HG02798 (cell line): ENCODE results near the gene TNXB.

Experiments
- ATAC-seq: cut with Tn5 transposase; IDR thresholded peaks from one replicate; pipeline ENCODE4 v1.9.1; 2021; ENCODE audit warnings: mild to moderate bottlenecking; ENCODE audit not compliant: unreplicated experiment, poor library complexity

Gene TNXB

DNA sequence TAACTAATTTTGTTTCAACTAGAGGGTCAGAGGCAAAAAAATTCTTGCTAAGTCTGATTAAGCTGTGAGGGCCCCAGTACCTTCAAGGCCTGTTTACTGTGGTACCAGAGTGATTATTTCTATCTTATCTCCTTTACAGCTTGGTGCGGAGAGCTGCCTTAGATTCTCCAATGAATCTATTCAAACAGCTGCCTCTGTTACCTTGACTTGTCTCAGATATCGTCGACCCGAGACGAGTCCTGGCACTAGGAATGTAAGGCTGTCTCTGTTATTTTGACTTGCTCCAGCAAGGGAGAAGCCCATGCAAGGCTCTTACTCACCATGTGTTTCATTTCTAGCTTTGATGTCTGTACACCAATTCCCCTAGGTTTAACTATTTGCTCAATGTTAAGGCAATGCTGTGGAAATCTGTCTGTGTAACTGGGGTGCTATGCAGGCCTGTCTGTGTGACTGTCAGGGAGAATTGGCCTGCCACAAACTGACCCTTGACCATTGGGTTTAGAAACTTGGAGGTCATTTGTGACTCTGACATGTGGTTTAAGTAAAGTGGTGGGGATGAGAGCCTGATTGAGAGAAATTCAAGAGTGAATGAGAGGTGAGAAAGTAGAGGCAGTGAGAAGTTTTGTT lies 31.4 kb upstream of the TNXB start:
- no peak for ATAC-seq

DNA sequence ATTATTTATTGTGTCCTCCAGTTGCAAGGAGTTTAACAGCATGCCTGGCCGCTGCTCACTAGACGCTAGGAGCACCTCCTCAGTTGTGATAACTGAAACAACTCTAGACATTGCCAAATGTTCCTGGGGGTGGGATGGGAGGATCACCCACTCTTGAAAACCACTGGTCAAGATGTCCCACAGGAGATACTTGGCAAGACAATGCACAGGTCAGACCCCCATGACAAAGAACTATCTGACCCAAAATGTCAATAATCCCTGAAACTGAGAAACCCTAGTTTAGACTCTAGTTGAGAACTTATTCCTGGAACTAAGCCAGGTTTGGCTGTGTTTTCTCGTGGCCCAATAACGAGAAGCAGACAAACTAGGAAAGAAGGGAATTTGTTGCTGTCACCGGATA lies 30.5 kb upstream of the TNXB start:
- ATAC-seq, result no peak

DNA sequence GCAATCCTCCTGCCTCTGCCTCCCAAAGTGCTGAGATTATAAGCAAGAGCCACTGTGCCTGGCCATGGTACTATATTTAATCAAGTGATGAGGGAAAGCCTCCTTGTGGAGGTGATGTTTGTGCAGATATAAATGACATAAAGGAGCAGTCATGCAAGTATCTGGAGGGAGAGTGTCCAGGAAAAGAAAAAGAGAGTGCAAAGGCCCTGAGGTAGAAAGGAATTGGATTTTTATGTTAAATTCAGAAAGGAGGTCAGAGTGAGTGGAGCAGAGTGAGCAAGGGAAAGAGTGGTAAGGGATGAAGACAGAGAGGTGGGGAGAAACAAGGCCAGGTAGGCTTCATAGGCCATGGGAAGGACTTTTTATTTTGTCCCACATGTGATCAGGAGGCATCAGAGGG lies 28.3 kb upstream of the TNXB start:
- ATAC-seq, result no peak

DNA sequence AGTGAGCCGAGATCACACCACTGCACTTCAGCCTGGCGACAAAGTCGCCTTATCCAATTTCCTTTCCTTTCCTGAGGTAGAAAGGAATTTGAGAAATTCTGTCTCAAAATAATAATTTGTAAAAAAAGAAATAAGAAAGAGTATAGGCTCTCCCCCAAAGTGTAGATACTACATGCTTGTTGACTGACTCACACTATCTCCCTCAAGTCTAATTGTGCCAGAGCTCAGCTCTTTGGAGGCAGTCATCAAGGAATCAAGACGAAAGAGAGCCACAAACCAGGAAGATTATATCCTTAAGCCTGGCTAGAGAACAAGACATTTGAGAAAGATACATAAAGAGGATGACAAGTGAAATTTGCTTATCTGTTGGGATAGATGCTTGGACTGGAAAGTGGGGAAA lies 24.6 kb upstream of the TNXB start:
- ATAC-seq, result no peak

DNA sequence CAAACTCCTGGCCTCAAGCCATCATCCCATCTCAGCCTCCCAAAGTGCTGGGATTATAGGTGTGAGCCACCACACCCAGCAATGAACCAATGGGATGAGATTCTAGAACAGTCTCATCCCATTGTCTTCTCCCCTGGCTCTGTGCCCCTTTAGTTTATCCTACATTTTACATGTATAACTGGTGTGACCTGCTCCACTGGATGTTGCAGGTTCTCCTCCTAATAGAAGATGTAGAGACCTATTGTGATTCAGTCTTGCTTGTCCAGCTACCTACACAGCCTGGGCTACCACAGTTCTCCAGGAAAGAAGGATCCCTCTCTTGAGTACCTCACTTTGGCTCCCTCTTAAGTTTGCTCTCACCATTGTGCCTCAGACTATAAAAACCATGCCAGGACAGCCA lies 23.0 kb upstream of the TNXB start:
- ATAC-seq, result no peak

DNA sequence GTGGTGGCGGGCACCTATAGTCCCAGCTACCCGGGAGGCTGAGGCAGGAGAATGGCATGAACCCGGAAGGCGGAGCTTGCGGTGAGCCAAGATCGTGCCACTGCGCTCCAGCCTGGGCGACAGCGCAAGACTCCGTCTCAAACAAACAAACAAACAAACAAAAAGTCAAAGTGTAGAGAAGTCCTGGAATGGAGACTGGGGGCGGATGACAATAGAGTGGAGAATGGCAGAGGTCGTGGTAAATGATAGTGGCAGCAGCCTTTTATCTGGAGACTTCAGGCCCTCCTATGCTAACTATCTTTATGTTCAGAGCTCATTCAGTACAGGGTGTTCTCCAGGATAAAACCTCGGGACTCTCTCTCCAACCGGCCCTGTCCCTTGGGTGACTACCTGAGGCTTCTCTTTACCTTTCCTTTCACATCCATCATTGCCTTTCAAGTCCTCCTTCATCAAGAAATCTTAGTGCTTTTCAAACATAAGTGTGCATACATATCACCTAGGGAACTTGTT lies 22.4 kb upstream of the TNXB start:
- ATAC-seq, result no peak

DNA sequence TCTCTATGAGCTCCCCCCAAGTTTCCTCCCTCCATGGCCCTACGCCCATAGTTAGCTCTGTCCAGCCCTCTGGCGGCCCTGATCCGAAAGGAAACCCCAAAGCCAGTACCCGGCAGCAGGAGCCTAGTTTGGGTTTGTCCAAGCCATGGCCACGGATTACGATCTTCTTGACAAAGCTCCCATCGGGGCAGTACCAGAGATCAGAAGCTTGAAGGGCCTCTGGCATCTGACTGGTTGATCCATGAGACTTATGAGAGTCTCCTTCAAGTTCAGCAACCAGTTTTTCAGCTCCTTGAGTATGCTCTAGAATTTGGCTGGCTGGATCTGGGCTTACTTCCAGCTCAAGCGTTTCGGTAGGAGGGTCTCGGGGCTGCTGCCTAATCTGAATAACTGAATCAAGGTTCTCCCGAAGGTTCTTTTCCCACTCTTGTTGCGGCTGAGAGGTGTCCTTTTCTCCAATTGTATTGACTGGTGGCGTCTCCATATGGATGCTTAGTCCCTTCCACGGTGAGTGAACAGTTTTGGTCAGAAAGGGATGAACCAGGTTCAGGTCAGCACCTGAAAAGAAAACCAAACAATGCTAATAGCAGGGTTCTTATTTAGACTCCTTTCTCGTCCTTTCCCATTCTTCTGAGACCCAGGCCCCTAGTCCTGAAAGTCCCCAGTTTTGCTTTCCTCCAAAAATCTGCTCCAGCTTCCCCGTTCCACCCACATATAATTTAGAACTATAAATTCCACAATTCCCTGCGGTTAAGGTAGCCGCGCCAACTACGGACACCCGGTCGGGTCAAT lies 20.4 kb upstream of the TNXB start:
- no peak for ATAC-seq

DNA sequence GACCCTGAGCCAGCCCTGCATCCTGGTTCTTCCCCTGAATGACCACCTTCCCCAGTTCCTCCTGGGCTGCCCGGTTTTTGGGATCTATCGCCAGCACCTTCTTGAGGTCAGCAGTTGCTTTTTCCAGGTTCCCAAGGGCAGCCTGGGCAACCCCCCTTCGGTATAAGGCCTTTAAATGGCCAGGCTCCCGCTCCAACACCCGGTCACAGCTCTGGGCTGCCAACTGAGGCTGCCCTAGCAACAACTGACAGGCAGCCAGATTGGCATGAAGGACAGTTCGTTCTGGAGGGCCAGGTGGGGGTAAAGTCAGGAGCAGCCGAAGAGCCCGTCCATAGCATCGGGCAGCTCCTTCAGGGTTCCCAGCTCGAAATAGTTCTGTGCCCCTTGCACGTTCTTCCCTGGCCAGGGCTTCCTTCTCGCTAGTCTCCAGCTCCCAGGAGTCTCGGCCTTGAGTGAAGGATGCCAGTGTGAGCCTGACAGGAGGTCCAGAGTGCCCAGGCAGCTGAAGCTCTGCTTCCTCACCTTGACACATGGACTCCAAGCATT lies 19.7 kb upstream of the TNXB start:
- no peak for ATAC-seq

DNA sequence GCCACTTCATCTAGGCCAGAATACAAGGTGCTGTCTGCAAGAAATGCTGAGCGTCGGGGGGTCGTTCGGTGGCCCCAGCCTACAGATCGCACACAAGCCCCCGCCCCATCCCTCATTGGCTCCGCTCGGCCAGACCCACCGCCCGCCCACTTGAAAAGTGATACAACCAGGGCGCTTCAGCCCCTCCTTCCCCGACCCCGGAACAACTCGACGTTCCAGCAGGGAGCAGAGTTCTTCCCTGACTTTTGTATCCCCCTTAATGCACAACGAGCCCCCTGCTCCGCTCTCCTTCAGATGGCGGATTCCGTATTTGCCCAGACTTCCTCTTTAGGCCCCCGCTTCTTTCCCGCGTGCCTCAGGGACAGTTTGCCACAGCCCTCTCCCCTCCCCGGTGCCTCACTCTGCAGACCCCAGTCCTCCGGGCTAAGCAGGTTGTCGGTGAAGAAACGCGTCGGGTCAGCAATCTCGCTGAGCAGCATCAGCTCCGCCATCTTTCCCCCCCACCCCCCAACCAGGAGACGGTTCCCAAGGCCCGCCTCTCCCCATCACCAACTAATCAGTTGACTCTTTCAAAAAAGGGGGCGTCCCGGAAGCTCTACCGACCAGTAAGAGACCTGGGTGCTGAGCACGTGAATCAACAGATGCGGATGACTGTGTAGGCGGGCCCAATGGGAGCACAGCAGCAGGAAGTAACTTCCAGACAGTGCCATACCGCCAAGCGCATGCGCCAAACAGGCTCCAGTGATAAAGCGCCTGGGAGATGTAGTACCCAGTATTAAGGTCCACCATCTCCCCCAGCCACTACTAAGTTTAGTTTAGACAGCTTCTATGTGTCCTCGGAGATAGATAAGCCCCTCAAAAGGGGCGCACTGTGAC lies 18.8 kb upstream of the TNXB start, which contains the start of gene ATF6B:
TSS of gene ATF6B (minus strand) at position 530 of the 876 bp plus-strand sequence. CDS start at position 491, 39 bp downstream.
- peak; percentile 89 for ATAC-seq

DNA sequence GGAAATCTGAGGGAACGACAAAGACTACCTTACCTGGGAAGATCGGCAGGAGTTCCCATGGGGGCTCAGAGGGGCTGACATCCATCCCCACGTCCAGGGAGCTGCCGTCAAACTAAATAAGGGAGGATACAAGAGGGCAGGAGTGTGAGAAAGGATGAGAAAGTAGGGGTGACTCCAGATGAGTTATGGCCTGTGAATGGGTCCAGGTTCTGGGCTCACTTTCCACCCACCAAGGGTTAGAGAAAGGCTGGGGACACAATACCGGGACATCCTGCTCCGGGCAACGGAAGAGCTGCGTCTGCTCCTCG lies 18.2 kb upstream of the TNXB start:
- ATAC-seq, result no peak

DNA sequence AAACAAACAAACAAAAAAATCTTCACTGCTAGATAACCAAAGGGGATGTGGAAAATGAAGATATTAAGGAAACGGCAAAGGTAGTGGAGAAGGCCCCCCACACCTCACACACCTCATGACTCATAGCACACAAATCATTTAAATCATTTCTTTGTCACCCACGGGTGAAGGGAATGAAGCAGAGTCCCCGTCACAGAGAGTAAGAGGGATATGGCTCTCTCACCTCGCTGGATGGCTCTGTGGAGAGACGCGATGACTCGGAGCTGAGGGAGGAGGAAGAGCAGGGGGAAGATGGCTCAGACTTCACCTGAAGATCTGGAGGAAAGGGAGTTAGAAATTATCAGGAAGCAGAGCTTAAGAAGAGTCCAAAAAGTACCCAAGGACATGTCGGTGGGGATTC lies 17.7 kb upstream of the TNXB start:
- ATAC-seq, result no peak

DNA sequence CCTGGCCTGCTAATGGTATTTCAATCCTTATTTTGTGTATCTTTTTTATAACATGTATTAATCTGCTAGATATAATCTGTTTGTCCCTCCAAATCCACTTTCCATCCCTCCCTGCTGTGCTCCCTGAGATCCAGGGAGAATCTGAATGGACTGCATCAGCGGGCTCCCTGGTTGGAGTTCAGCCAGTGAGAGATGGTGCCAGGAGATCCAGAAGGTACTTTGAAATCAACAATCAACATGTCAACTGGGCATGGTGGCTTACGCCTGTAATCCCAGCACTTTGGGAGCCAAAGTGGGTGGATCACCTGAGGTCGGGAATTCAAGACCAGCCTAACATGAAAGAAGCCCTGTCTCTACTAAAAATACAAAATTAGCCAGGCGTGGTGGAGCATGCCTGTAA lies 14.5 kb upstream of the TNXB start:
- no peak for ATAC-seq

DNA sequence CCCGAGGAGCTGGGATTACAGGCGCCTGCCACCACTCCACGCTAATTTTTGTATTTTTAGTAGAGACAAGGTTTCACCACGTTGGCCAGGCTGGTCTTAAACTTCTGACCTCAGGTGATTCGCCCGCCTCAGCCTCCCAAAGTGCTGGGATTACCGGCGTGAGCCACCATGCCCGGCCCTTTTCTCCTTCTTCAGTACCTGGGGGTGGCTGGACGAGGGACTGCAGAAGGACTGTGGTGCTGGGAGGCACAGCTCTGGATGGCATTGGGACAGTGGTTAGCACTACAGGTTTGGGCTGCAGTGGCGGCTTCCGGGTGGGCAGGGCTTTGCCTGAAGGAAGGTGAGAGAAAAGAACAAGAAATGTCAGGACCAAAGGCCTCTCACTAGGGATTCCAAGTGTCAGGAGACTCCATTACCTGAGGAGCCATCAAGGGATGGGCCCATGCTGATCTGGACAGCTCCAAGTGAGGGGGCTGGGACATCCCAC lies 11.5 kb upstream of the TNXB start:
- ATAC-seq, result no peak

DNA sequence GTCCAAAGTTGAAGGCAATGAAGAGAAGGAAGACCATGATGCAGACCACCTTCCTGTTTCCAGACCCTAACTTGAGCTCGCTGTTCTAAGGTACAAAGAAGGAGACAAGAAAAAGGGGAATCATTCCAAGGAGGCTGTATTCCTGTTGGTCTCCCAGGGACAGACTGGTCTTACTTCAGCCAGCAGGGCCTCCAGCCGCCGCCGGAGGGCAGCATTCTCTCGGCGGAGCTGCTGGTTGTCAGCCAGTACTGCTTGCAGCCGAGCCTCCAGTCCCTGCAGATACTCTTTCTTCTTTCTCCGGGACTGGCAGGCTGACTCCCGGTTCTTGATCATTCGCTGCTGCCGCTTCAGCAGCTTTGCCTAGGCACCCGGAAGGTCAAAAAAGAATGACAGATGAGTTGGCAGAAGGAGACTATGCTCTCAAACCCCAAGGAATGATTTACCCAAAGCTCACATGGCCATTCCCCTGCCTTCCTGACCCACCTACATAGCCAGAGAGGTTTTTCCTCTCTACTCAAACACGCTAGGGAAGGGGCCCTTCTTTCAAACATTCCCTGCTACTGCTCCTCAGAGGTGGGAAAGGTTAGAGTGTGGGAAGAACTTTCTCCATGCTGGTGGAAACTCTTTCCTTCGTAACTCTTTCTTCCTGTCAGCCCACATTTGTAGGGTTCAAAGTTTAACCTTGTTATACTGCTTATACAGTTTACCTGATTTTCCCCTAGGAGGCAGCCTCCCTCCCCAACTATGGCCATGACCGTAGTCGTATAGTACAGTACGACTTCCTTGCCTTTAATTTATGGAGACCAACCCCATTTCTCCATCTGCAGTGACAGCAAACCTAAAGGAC lies 9.9 kb upstream of the TNXB start:
- peak; percentile 58 for ATAC-seq

DNA sequence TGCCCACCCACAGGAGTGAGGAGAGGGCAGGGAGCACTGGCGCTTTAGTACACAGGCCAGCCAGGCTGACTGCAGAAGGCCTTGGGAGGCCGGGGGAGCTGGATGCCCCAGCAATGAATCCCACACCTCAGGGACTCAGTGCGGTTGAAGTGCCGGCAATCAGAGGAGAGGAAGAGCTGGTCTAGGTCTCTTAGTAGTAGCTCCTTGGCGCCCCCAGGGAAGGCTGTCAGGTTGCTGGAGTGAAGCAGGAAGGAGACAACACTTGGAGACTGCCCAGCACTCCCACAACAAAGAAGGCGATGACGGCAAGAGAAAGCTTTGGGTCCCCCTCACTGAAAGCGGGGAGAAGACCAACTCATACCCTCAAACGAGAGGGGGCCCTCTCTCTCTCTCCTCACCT lies 8.3 kb upstream of the TNXB start:
- ATAC-seq, result no peak

DNA sequence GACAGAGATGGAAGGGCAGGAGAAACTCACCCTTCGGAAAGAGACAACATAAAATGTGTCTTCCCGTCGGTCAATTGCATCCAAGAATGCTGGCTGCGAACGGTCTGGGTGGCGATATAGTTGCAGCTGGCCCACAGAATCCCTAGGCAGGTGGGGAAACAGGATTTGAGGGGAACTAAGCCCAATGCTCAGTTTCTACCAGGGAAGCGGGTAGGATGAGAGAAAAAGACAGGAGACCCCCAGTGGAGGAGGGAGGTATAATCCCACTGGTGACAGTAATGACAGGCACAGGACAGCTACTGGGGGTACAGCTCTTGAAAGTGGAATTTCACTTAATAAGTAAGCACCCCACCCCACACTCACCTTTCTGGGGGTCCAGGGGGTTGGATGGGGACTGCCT lies 7.5 kb upstream of the TNXB start:
- ATAC-seq, result no peak

DNA sequence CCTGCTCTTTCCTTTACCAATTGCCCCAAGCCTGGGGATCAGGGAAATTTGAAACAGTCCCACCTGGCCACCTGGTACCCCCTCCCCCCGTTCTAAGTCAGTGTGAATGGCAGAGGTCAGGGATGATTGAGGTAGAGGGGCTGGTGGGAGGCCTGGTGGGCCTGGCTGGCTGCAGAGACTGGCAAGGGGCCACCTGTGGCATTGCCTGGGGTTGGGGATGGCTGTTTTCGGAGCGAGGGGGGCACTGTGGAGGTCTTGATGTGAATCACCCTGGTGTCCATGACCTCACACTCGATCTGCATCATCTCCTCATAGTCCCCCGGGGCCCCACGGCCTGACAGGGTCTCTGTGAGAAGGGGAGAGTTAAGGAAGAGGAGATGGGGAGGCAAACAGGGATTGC lies 6.5 kb upstream of the TNXB start:
- ATAC-seq, result no peak

DNA sequence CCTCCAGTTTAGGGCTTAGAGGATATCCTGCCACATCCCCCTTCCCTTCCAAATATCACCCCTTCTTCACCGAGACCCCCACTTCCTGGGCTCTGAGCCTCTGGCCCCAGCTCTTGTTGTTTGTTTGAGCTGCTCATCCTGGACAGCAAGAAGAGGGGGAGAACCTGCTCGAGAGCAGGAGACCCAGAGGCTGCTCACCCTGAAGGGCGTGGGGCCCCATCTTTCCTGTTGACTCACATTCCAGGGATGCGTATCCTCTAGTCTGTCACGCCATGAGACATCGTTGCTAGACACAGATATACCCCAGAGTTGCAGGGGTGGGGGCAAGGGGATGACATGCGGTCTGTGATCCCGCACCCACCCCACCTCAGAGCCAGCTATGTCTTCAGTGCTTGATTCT lies 5.7 kb upstream of the TNXB start:
- no peak for ATAC-seq

DNA sequence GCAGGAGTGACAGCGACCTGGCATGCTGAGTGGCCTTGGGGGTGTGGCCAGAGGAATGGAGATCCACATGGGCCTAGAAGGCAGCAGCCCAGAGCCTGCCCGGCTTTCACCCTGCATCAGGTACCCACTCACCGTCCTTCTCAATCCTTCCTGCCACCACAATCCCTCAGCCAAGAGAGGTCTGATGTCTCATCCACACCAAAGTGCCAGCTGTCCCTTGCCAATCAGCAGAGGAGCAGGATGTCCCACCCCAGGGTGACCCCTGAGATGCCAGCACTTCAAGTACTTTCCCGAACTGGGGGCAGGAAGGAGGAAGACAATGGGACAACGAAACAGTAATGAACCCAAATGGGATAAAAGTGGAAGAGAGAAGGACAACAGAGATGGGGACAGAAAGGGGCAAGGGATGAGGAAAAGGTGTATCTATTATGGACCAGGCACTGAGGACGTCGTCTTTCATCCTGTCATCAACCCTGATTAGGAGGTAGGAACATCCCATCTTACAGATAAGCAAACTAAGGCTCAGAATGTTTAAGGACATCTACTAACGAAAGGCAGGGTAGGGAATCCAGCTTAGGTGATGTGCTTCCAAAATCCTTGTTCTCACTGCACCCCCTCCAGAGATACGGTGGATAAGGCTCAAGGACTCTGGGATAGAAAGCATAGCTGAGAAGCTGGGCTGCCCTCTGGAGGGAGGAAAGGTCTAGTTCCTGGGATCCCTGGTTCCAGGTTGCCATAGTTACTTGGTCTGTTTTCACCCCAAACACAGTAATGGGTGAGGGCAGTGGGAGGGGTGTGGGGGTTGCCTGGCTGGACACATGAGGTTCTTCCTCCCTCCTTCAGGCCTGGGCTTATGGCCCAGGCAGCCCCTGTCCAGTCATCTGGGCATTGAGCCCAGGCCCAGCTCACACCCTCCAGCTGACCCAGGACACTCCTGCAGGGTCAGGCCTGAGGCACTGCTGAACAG lies 4.5 kb upstream of the TNXB start:
- no peak for ATAC-seq
